Panc1 (cell line): ENCODE results near the gene MED12L. TPM values are rescaled to one million over a fixed set of nuclear protein-coding genes. Genes with fewer than 3 reads are reported as not detected.

Experiments used
- ATAC-seq: fragments of 200-7000 bp; cut with Tn5 transposase; 2 replicates; pipeline ENCODE4 v1.9.1; 2020; ENCODE audit warnings: mild to moderate bottlenecking, moderate library complexity
- BruUV-seq: library from RNA; stranded (reverse); fragments of 400-500 nt; replicated peaks from 2 replicates; lab custom pipeline; 2021; lab: Mats Ljungman, UMichigan
- CTCF ChIA-PET: fragments of 300-600 bp; sonication (Branson Sonifier 250); formaldehyde crosslinking; loops from one replicate; lab custom pipeline; 2022; ENCODE audit warnings: antibody characterized with exemption; lab: Charles Lee
- POLR2A ChIA-PET: fragments of 300-600 bp; sonication (Branson Sonifier 250); formaldehyde crosslinking; loops from one replicate; lab custom pipeline; 2022; ENCODE audit warnings: antibody characterized with exemption; lab: Charles Lee
- DNase-seq: peaks from one replicate; pipeline ENCODE4 v3.0.0-alpha.2; 2010; ENCODE audit warnings: low read depth, low spot score
- H3K27ac ChIP-seq: 2 replicates; pipeline ENCODE4 v1.5.1; 2011; ENCODE audit warnings: mild to moderate bottlenecking, low read length, inconsistent platforms
- H3K27me3 ChIP-seq: fragments of 200-500 bp; sonication (Bioruptor generic); 2 replicates; pipeline ENCODE4 v1.6.0; 2014; ENCODE audit warnings: low read length, inconsistent platforms; ENCODE audit not compliant: control insufficient read depth, insufficient read depth
- H3K36me3 ChIP-seq: fragments of 200-500 bp; sonication (Bioruptor generic); 2 replicates; pipeline ENCODE4 v1.5.1; 2014; ENCODE audit warnings: inconsistent platforms, mild to moderate bottlenecking, low read length, moderate library complexity; ENCODE audit not compliant: control insufficient read depth, insufficient read depth
- H3K4me1 ChIP-seq: 2 replicates; pipeline ENCODE4 v1.5.1; 2011; ENCODE audit warnings: inconsistent platforms, mild to moderate bottlenecking, low read length, moderate library complexity; ENCODE audit not compliant: control insufficient read depth, insufficient read depth
- H3K4me3 ChIP-seq, 2 experiments: 2 replicates each; pipeline ENCODE4 v1.5.1; 2011 to 2012; ENCODE audit warnings: low read depth in 2 of 2, low read length in 2 of 2, mild to moderate bottlenecking in 2 of 2, inconsistent platforms in 1 of 2, moderate library complexity in 1 of 2
- H3K9me3 ChIP-seq: fragments of 200-500 bp; sonication (Bioruptor generic); 2 replicates; pipeline ENCODE4 v1.5.1; 2014; ENCODE audit warnings: low read depth, mild to moderate bottlenecking, inconsistent platforms, low read length, moderate library complexity; ENCODE audit not compliant: control insufficient read depth, insufficient read depth
- CTCF ChIP-seq: fragments of 450-650 bp; IDR thresholded peaks from 2 replicates; pipeline ENCODE4 v1.5.1; 2017; ENCODE audit warnings: mild to moderate bottlenecking
- POLR2AphosphoS5 ChIP-seq: IDR thresholded peaks from 2 replicates; pipeline ENCODE4 v1.6.1; 2012; ENCODE audit warnings: mild to moderate bottlenecking, low read depth, low read length, moderate library complexity
- REST ChIP-seq, 2 experiments: IDR thresholded peaks; 2 replicates each; pipeline ENCODE4 v1.6.1; 2011 to 2012; ENCODE audit warnings: low read depth in 2 of 2, control low read depth in 1 of 2, low read length in 1 of 2, mild to moderate bottlenecking in 1 of 2, moderate library complexity in 1 of 2; ENCODE audit not compliant: insufficient read depth in 1 of 2
- SIN3A ChIP-seq: IDR thresholded peaks from 2 replicates; pipeline ENCODE4 v1.6.1; 2012; ENCODE audit warnings: low read depth, mild to moderate bottlenecking, low read length, moderate library complexity, borderline replicate concordance; ENCODE audit not compliant: insufficient read depth
- TCF7L2 ChIP-seq: IDR thresholded peaks from 2 replicates; pipeline ENCODE4 v1.6.1; 2011; ENCODE audit warnings: mild to moderate bottlenecking, low read depth, low read length, inconsistent platforms
- in situ Hi-C: cut with HindIII; loops from 2 replicates; pipeline ENCODE4 v1.10.0; 2016; ENCODE audit warnings: low sequenced_read_pairs, low pct_unique_long_range_greater_than_20kb
- intact Hi-C: fragments of 100-400 bp; cut with micrococcal nuclease; formaldehyde crosslinking; loops from one replicate; pipeline ENCODE4 v1.10.0; 2022; ENCODE audit not compliant: unreplicated experiment
- total RNA-seq: library from RNA; stranded (reverse); gene quantifications from one replicate; pipeline ENCODE4 v1.2.1, GENCODE V29; 2021; ENCODE audit not compliant: unreplicated experiment

MED12L gene
- total RNA-seq, 1 experiment from 2014 or later = 2.8 TPM

GRCh38 chr3:151213151-151213550 lies 127.7 kb downstream of the MED12L start:
- no peaks in the 10 kb centered on the region for H3K27me3 ChIP-seq
- H3K4me1 ChIP-seq = no peaks in the 10 kb centered on the region
- ATAC-seq (no peak), DNase-seq (no peak)
- ChIA-PET POLR2A (no interaction called here), CTCF (no interaction called here)
- H3K9me3 ChIP-seq = no peaks in the 10 kb centered on the region
- intact Hi-C loops = no loop called here
- no peak overlapping the region for H3K4me3 ChIP-seq
- no peak for TF ChIP-seq REST (IDR thresholded peaks at IDR 0.05; ENCODE audit: insufficient read depth in 1 of 2, low read depth in 2 of 2, low read length in 1 of 2)
- TF ChIP-seq TCF7L2 = no peak
- TF ChIP-seq SIN3A = no peak
- no peak for TF ChIP-seq POLR2AphosphoS5
- no peak for TF ChIP-seq CTCF
- no peaks in the 10 kb centered on the region for H3K36me3 ChIP-seq
- in situ Hi-C loops = no loop called here
- BruUV-seq = no TSS peak
- no peak overlapping the region for H3K27ac ChIP-seq

GRCh38 chr3:151213881-151214280 lies 128.4 kb downstream of the MED12L start:
- intact Hi-C loops = no loop called here
- Histone ChIP-seq H3K4me1 (no peaks in the 10 kb centered on the region), H3K4me3 (no peak overlapping the region), H3K9me3 (no peaks in the 10 kb centered on the region), H3K27ac (no peak overlapping the region), H3K36me3 (no peaks in the 10 kb centered on the region), H3K27me3 (no peaks in the 10 kb centered on the region)
- no TSS peak for BruUV-seq
- ChIA-PET CTCF (no interaction called here), POLR2A (no interaction called here)
- no peak for TF ChIP-seq REST (IDR thresholded peaks at IDR 0.05; ENCODE audit: insufficient read depth in 1 of 2, low read depth in 2 of 2, low read length in 1 of 2)
- TF ChIP-seq CTCF = no peak
- no peak for TF ChIP-seq POLR2AphosphoS5
- TF ChIP-seq TCF7L2 = no peak
- no peak for TF ChIP-seq SIN3A
- in situ Hi-C loops = no loop called here
- DNase-seq (no peak), ATAC-seq (no peak)
